K562 (cell line): ENCODE results near the gene BIRC3. TPM values are rescaled to one million over a fixed set of nuclear protein-coding genes. Genes with fewer than 3 reads are reported as not detected.

ENCODE experiments used
- ARHGAP35 ChIP-seq: fragments of 450-650 bp; IDR thresholded peaks from 2 replicates; pipeline ENCODE4 v1.6.1; 2018; ENCODE audit not compliant: partially characterized antibody
- COPS2 ChIP-seq: fragments of 450-650 bp; conservative IDR thresholded peaks from 2 replicates; pipeline ENCODE4 v1.6.1; 2016; ENCODE audit warnings: mild to moderate bottlenecking, moderate library complexity
- DDX20 ChIP-seq: fragments of 450-650 bp; IDR thresholded peaks from 2 replicates; pipeline ENCODE4 v1.6.1; 2016; ENCODE audit warnings: missing genetic modification characterization, low read depth, mild to moderate bottlenecking, missing compliant biosample characterization, moderate library complexity
- FOXA1 ChIP-seq: fragments of 450-650 bp; IDR thresholded peaks from 2 replicates; pipeline ENCODE4 v1.6.1; 2016; ENCODE audit warnings: mild to moderate bottlenecking, borderline replicate concordance
- GTF2F1 ChIP-seq: IDR thresholded peaks from 2 replicates; pipeline ENCODE4 v1.6.1; 2011; ENCODE audit warnings: low read depth, low read length, improper control_type of control experiment
- NFRKB ChIP-seq: fragments of 450-650 bp; IDR thresholded peaks from 2 replicates; pipeline ENCODE4 v1.6.1; 2016; ENCODE audit warnings: low read depth
- PHF21A ChIP-seq: fragments of 450-650 bp; IDR thresholded peaks from 2 replicates; pipeline ENCODE4 v1.6.1; 2017; ENCODE audit warnings: low read depth, borderline replicate concordance
- SLC30A9 ChIP-seq: fragments of 250-450 bp; sonication (Bioruptor Pico); IDR thresholded peaks from 2 replicates; pipeline ENCODE4 v1.8.0; 2022; ENCODE audit warnings: mild to moderate bottlenecking, moderate library complexity
- STAG1 ChIP-seq: sonication (generic); formaldehyde crosslinking; IDR thresholded peaks from 2 replicates; pipeline ENCODE4 v1.5.0; 2020; ENCODE audit warnings: missing genetic modification reagents, borderline replicate concordance
- TCF3 ChIP-seq: sonication (generic); formaldehyde crosslinking; IDR thresholded peaks from 2 replicates; pipeline ENCODE4 v1.4.0; 2020; ENCODE audit warnings: mild to moderate bottlenecking, missing genetic modification reagents
- ZNF239 ChIP-seq: fragments of 250-450 bp; sonication (Bioruptor Pico); IDR thresholded peaks from 2 replicates; pipeline ENCODE4 v1.4.0; 2020; ENCODE audit warnings: mild to moderate bottlenecking
- ZNF274 ChIP-seq: IDR thresholded peaks from 2 replicates; pipeline ENCODE4 v1.6.1; 2011; ENCODE audit warnings: low read depth, mild to moderate bottlenecking, low read length, moderate library complexity, borderline replicate concordance
- ZNF311 ChIP-seq: fragments of 250-450 bp; sonication (Bioruptor Pico); IDR thresholded peaks from 2 replicates; pipeline ENCODE4 v1.4.0; 2020; ENCODE audit warnings: mild to moderate bottlenecking, moderate library complexity
- ZNF436 ChIP-seq: fragments of 250-450, 450-650 bp; sonication (Bioruptor Pico); formaldehyde crosslinking; IDR thresholded peaks from 2 replicates; pipeline ENCODE4 v1.7.0; 2020; ENCODE audit warnings: mild to moderate bottlenecking
- ZNF717 ChIP-seq: fragments of 250-450 bp; sonication (Bioruptor Pico); IDR thresholded peaks from 2 replicates; pipeline ENCODE4 v1.5.0; 2021
- polyA plus RNA-seq, 8 experiments: library from polyadenylated mRNA; depleted of rRNA in 4 of 8; stranded (reverse) in 5 of 8; unstranded in 3 of 8; fragments of >200 nt; fragmentation: Nextera tagmentation in 2 of 8; fragmentation: Illumina TruSeq in 1 of 8; extraction: Ambion mirVana in 2 of 8; extraction: Trizol in 1 of 8; gene quantifications; 2 replicates each; pipeline versions ENCODE4 v1.2.1 to v1.2.3, GENCODE V29; 2011 to 2014; ENCODE audit warnings: inconsistent platforms in 1 of 8, missing spikeins in 1 of 8
- total RNA-seq, 7 experiments: library from RNA; depleted of rRNA in 6 of 7; stranded (reverse); fragments of >200 nt in 6 of 7; fragmentation: Illumina TruSeq in 2 of 7; extraction: Trizol in 2 of 7; gene quantifications; 2 replicates each; pipeline versions ENCODE4 v1.2.1 to v1.2.3, GENCODE V29; 2011 to 2021; ENCODE audit warnings: low replicate concordance in 1 of 7
- TF ChIP-seq, protein P1 (sequence below): sonication (generic); formaldehyde crosslinking; IDR thresholded peaks from 2 replicates; pipeline ENCODE4 v1.8.0; 2022; ENCODE audit warnings: mild to moderate bottlenecking, missing genetic modification reagents
- TF ChIP-seq, protein P2 (sequence below): fragments of 250-450 bp; sonication (Bioruptor Pico); IDR thresholded peaks from 2 replicates; pipeline ENCODE4 v1.4.0; 2020; ENCODE audit warnings: borderline replicate concordance
- TF ChIP-seq, protein P3 (sequence below), 3 experiments: fragments of 200-800 bp in 1 of 3; fragments of 250-450 bp in 1 of 3; fragments of 450-650 bp in 1 of 3; sonication (Bioruptor Pico) in 1 of 3; sonication (Bioruptor generic) in 1 of 3; formaldehyde crosslinking in 1 of 3; IDR thresholded peaks; 2 replicates each; pipeline versions ENCODE4 v1.6.1 to v1.8.0; 2016 to 2022; ENCODE audit warnings: mild to moderate bottlenecking in 2 of 3, missing genetic modification characterization in 2 of 3, missing compliant biosample characterization in 1 of 3, moderate library complexity in 1 of 3
- TF ChIP-seq, protein P4 (sequence below): sonication (generic); formaldehyde crosslinking; IDR thresholded peaks from 2 replicates; pipeline ENCODE4 v1.8.0; 2022; ENCODE audit warnings: mild to moderate bottlenecking, missing genetic modification reagents, borderline replicate concordance
- TF ChIP-seq, protein P5 (sequence below): sonication (generic); IDR thresholded peaks from 2 replicates; pipeline ENCODE4 v1.6.1; 2016

BIRC3 gene
- total and polyA plus RNA-seq, 9 of the 15 experiments (the other 6 are each of a cell fraction or from before 2014, with no cell fraction given): 0.08 to 0.42 (median 0.18) TPM

DNA sequence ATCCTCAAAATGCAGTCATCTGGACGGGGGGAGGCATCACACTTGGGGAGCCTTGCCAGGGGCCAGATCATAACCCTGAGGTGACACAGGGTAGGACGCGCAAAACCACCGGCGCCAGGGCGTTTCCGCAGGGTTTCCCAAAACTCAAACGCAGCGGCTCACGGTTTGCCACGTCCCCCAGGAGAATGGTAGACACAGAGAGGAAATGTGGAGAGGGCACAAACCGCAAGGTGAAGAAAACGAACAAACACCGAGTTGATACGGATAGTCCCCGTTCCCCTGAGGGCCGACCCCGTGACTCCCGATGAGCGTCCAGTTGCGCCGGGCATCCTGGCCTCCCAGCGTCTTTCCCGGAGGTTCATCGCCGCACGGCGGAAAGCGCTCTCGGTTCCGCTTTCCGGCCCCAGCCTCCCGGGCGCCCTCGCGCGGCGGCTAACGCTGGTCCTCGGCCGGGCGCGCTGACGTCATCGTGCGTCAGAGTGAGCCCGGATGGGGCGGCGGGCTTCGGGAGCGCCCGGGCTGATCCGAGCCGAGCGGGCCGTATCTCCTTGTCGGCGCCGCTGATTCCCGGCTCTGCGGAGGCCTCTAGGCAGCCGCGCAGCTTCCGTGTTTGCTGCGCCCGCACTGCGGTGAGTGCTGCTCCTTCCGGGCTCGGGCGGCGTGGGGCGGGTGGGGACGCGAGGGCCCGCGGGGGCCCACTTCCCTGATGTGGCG lies 29.6 kb downstream of the BIRC3 start, which contains the start of gene BIRC2 (continued):
- TF ChIP-seq PHF21A (no peak), COPS2 (no peak), TCF3 (CRISPR knock-in tag) (peak; percentile 30; the same call in 1 of the 2 replicates), NFRKB (peak; percentile 54; the same call in 1 of the 2 replicates), ZNF436 (no peak), ZNF717 (CRISPR knock-in tag) (no peak), STAG1 (CRISPR knock-in tag) (no peak), DDX20 (no peak), SLC30A9 (CRISPR knock-in tag) (no peak), FOXA1 (no peak), GTF2F1 (0 out of 2 replicates have a peak, but pooled peaks have one; percentile 73), ZNF274 (no peak), ARHGAP35 (no peak), ZNF311 (no peak), ZNF239 (CRISPR knock-in tag) (no peak)
- TF ChIP-seq, protein P1, sequence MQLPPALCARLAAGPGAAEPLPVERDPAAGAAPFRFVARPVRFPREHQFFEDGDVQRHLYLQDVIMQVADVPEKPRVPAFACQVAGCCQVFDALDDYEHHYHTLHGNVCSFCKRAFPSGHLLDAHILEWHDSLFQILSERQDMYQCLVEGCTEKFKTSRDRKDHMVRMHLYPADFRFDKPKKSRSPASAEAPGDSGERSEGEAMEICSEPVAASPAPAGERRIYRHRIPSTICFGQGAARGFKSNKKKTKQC (CRISPR knock-in tag): no peak; the same call in 1 of the 2 replicates
- TF ChIP-seq, protein P2, sequence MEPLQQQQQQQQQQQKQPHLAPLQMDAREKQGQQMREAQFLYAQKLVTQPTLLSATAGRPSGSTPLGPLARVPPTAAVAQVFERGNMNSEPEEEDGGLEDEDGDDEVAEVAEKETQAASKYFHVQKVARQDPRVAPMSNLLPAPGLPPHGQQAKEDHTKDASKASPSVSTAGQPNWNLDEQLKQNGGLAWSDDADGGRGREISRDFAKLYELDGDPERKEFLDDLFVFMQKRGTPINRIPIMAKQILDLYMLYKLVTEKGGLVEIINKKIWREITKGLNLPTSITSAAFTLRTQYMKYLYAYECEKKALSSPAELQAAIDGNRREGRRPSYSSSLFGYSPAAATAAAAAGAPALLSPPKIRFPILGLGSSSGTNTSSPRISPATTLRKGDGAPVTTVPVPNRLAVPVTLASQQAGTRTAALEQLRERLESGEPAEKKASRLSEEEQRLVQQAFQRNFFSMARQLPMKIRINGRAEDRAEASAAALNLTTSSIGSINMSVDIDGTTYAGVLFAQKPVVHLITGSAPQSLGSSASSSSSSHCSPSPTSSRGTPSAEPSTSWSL (CRISPR knock-in tag): no peak
- TF ChIP-seq, protein P3, sequence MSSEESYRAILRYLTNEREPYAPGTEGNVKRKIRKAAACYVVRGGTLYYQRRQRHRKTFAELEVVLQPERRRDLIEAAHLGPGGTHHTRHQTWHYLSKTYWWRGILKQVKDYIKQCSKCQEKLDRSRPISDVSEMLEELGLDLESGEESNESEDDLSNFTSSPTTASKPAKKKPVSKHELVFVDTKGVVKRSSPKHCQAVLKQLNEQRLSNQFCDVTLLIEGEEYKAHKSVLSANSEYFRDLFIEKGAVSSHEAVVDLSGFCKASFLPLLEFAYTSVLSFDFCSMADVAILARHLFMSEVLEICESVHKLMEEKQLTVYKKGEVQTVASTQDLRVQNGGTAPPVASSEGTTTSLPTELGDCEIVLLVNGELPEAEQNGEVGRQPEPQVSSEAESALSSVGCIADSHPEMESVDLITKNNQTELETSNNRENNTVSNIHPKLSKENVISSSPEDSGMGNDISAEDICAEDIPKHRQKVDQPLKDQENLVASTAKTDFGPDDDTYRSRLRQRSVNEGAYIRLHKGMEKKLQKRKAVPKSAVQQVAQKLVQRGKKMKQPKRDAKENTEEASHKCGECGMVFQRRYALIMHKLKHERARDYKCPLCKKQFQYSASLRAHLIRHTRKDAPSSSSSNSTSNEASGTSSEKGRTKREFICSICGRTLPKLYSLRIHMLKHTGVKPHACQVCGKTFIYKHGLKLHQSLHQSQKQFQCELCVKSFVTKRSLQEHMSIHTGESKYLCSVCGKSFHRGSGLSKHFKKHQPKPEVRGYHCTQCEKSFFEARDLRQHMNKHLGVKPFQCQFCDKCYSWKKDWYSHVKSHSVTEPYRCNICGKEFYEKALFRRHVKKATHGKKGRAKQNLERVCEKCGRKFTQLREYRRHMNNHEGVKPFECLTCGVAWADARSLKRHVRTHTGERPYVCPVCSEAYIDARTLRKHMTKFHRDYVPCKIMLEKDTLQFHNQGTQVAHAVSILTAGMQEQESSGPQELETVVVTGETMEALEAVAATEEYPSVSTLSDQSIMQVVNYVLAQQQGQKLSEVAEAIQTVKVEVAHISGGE (CRISPR knock-in tag; IDR thresholded peaks at IDR 0.05): peak in 2 of 3 experiments; percentile 49 to 88; a peak in 2 of 6 replicates
- TF ChIP-seq, protein P4, sequence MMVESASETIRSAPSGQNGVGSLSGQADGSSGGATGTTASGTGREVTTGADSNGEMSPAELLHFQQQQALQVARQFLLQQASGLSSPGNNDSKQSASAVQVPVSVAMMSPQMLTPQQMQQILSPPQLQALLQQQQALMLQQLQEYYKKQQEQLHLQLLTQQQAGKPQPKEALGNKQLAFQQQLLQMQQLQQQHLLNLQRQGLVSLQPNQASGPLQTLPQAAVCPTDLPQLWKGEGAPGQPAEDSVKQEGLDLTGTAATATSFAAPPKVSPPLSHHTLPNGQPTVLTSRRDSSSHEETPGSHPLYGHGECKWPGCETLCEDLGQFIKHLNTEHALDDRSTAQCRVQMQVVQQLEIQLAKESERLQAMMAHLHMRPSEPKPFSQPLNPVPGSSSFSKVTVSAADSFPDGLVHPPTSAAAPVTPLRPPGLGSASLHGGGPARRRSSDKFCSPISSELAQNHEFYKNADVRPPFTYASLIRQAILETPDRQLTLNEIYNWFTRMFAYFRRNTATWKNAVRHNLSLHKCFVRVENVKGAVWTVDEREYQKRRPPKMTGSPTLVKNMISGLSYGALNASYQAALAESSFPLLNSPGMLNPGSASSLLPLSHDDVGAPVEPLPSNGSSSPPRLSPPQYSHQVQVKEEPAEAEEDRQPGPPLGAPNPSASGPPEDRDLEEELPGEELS (CRISPR knock-in tag): no peak
- TF ChIP-seq, protein P5, sequence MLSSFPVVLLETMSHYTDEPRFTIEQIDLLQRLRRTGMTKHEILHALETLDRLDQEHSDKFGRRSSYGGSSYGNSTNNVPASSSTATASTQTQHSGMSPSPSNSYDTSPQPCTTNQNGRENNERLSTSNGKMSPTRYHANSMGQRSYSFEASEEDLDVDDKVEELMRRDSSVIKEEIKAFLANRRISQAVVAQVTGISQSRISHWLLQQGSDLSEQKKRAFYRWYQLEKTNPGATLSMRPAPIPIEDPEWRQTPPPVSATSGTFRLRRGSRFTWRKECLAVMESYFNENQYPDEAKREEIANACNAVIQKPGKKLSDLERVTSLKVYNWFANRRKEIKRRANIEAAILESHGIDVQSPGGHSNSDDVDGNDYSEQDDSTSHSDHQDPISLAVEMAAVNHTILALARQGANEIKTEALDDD: no peak
